Upper lobe of left lung (tissue), 4 donors: ENCODE data around the gene NSD1.

Source experiments
- EP300 ChIP-seq, 4 donors: sonication (generic); formaldehyde crosslinking; IDR thresholded peaks; one replicate each; pipeline ENCODE4 v1.5.1; 2017; ENCODE audit warnings: antibody characterized with exemption in 4 of 4, control low read depth in 2 of 4
- POLR2A ChIP-seq, 4 donors: fragments of 450-650 bp; IDR thresholded peaks; one replicate each; pipeline ENCODE4 v1.5.1; 2016 to 2017; ENCODE audit warnings: antibody characterized with exemption in 4 of 4, mild to moderate bottlenecking in 2 of 4
- POLR2AphosphoS5 ChIP-seq, 2 donors: sonication (generic); formaldehyde crosslinking; IDR thresholded peaks; one replicate each; pipeline ENCODE4 v1.5.1; 2017; ENCODE audit warnings: antibody characterized with exemption in 2 of 2
- TF ChIP-seq, protein P1 (sequence below), 6 experiments: fragments of 450-650 bp in 4 of 6; fragments of 200-600 bp in 2 of 6; sonication (generic) in 2 of 6; IDR thresholded peaks; one replicate each; pipeline ENCODE4 v1.5.1; 2016 to 2019; ENCODE audit warnings: antibody characterized with exemption in 6 of 6

DNA sequence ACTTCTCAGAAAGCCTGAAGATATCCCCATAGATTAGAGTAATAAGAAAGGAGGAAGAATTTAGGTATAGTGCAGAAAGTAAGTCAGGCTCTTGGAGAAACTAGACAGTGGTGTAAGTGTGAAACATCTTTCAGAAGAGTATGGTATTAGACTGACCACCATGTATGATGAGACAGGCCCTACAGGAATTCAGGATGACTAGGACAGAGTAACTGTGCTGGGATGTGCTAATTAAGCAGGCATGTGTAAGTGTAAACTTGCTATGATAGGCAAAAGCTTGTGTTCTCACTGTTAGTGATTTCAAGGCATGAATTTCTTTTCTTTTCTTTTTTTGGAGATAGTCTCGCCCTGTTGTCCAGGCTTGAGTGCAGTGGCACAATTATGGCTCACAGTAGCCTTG lies 99.2 kb downstream of the NSD1 start:
- TF ChIP-seq EP300 (IDR thresholded peaks at IDR 0.05), result no peak
- no peak for TF ChIP-seq POLR2A (IDR thresholded peaks at IDR 0.05)
- TF ChIP-seq, protein P1, sequence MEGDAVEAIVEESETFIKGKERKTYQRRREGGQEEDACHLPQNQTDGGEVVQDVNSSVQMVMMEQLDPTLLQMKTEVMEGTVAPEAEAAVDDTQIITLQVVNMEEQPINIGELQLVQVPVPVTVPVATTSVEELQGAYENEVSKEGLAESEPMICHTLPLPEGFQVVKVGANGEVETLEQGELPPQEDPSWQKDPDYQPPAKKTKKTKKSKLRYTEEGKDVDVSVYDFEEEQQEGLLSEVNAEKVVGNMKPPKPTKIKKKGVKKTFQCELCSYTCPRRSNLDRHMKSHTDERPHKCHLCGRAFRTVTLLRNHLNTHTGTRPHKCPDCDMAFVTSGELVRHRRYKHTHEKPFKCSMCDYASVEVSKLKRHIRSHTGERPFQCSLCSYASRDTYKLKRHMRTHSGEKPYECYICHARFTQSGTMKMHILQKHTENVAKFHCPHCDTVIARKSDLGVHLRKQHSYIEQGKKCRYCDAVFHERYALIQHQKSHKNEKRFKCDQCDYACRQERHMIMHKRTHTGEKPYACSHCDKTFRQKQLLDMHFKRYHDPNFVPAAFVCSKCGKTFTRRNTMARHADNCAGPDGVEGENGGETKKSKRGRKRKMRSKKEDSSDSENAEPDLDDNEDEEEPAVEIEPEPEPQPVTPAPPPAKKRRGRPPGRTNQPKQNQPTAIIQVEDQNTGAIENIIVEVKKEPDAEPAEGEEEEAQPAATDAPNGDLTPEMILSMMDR (IDR thresholded peaks at IDR 0.05), result no peak
- TF ChIP-seq POLR2AphosphoS5 (IDR thresholded peaks at IDR 0.05), result no peak
